DMS153 treated with DMSO at 0.1 percent for 48 hours (cell line): ENCODE measurements around the gene LGALS12.

ENCODE experiments used
- DNase-seq: peaks from one replicate; lab custom pipeline; 2025; ENCODE audit not compliant: unreplicated experiment; lab: John Stamatoyannopoulos, UW

LGALS12 gene

DNA sequence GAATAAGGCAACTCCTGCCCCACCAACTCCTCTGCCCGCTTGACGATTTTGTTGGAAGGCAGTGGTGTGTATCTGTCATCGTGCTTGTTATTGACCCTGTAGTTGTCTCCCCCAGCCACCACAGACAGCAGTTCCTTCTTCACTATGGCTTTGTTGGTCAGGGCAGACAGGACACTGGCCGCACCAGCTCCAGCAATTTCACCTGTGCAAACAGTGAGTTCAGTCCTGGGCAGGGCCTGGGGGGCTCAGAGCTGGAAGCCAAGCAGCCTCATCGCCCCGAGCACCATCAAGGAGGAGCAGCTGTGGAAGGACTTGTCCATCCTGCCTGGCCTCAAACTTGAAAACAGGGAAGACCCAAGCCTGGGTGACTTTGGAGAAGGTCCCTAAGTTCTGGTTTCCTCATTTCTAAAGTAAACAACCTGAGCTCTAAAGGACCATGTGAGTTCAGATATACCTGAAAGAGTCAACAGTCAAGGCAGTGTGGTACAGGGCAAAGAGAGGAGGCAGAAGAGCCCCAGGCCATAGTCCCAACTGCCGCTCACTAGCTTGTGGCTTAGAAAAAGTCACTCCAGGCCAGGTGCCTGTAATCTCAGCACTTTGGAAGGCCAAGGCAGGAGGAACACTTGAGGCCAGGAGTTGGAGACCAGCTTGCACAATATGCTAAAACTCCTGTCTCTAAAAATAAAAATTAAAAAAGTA is 52.7 kb downstream of the LGALS12 start:
- no peak for DNase-seq

DNA sequence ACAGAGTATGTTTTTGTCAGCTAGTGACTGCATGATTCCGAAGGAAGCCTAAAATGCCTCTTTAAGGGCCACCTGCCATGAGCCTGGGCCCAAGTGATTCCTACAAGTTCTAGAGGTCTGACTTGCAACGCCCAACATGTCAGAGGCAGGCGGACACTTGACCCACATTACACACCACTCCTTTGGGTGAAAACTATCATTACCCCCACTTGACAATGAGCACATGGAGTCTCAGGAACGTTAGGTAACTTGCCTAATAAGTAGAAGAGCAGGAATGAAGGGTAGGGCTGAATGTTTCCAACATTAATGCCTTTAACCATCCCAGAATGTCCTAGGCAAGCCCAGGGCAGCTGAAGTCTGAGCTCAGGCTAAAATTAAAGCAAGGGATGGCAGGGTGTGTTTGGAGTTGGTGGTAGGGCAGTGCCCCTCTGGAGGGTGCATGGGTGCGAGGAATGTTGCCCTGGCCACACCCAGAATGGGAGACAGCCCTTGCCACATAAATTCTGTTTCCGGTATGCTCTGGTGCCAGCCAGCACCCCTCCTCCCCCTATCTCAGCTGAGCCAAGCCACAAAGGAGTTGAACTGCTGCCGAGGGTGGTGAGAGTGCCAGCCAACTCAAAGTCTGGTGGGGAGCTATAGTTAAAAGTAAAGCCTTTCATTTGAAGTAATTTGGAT is 54.8 kb downstream of the LGALS12 start:
- DNase-seq: no peak

DNA sequence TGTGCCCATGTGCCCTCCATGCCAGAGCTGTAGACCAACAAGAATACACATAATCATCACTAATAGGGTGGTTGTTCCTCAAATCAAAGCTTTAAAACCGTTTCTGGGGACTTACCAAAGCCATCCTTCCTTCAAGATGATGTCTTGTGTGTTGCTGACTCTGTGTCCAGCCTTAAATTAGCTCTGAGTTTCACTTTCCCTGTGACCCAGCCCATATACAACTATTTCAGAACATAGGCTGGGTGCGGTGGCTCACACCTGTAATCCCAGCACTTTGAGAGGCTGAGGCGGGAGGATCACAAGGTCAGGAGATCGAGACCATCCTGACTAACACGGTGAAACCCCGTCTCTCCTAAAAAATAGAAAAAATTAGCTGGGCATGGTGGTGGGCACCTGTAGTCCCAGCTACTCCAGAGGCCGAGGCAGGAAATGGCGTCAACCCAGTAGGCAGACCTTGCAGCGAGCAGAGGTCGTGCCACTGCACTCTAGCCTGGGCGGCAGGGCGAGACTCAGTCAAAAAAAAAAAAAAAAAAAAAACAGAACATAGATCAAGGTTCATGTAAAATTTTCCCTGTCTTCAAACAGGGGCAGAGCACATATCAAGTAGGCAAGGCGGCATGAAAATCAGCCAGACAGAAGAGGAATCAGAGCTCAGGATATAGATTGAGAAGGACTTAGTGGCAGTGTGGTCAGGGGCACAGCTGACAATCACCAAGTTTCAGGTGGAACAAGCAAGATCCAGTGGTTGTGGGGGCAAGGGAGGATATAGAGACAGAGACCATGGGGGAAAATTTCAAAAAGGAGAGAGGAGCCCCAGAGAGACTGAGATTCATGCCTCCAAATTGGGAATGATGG is 57.5 kb downstream of the LGALS12 start, which contains the start of gene PLAAT2:
Gene PLAAT2, minus strand, starts transcription at position 179 of the 855 bp plus-strand sequence. Its CDS starts 55 bp downstream, at position 124.
- DNase-seq: no peak

DNA sequence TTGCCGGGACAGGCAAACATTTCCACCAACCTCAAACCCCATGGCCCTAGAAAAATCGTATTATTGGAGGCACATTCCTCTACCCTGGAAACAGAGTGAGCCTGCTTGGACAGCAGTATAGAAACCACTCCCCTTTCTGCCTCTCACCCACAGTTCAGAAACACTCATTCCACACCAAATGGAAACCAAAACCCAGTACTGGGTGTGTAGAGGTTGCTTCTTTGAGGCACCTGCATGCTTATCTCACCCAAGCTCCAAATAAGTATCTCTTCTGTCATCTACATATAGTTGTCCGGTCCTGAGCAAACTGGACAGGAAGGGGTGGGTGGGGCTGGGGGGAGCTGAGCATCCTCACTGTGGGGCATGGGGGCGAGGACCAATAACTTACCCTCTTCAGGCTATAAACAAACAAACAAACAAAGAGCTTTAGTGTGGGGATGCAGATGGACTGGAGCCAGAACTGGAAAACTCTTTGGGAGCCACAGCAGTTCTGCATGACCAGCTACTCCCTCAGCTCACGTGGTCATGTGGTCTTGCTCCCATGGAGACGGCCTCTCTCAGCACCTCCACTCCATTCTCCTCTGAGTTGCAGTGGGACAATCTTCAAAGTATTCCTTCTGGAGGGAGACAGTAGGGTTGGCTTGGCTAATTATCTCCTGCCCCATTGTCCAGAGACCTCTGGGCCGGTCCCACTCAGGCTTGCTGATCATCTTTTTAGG is 58.3 kb downstream of the LGALS12 start:
- DNase-seq: no peak

DNA sequence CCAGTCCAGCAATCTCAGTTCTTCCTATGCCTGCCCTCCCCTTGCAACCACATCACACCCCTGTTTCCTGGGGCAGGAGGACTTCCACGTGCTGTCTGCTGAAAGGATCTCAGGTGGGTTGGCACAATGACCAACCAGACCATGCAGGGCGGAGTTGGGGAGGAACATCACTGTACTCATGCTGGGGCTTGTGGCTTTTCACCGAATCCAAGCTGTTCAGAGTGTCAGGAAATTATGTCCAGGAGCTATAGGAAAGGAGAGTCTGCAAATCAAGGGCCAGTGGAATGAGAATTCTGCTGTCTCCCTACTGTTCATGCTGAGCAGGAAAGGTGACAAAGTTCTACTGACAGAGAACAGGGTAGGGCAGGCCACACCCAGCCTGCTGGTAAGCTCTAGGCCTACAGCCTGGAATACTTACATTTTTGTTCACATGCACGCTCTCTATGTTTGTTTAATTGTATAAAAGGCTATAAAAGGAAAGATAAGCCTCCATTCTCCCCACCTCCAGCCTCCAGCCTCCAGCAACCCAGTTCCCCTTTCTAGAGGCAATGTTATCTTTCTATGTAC is 59.0 kb downstream of the LGALS12 start:
- DNase-seq: peak; percentile 4
